Endothelial cell of umbilical vein (primary cell): Measurements from ENCODE around the gene TNNT3.

ENCODE experiments used
- TF ChIP-seq, protein P1 (sequence below): IDR thresholded peaks from 2 replicates; pipeline ENCODE4 v1.6.1; 2011; ENCODE audit not compliant: insufficient read depth, insufficient read length
- TF ChIP-seq, protein P2 (sequence below), 2 donors: IDR thresholded peaks; 1 replicate in 1 of 2; 2 replicates in 1 of 2; pipeline ENCODE4 v1.5.1; 2011; ENCODE audit warnings: low read length in 2 of 2, mild to moderate bottlenecking in 2 of 2, moderate library complexity in 2 of 2, control low read depth in 1 of 2, inconsistent platforms in 1 of 2, low read depth in 1 of 2; ENCODE audit not compliant: insufficient read depth in 1 of 2; ENCODE audit errors: extremely low read depth in 1 of 2

DNA sequence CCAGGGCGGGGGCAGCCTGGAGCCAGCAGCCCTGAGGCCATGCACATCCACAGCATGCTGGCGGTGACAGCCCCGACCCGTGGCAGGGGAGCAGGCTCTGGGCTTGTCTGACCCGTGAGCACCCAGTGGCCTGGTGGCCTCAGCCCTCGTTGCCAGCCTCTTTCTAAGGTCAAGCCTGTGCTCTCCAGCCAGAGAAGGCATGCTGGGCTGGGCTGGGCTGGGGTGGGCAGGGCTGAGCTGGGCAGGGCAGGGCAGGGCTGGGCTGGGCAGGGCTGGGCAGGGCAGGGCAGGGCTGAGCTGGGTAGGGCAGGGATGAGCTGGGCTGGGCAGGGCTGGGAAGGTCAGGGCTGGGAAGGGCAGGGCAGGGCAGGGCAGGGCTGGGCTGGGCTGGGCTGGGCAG lies 67.5 kb downstream of the TNNT3 start:
- TF ChIP-seq, protein P1, sequence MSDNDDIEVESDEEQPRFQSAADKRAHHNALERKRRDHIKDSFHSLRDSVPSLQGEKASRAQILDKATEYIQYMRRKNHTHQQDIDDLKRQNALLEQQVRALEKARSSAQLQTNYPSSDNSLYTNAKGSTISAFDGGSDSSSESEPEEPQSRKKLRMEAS: no peak
- TF ChIP-seq, protein P2, sequence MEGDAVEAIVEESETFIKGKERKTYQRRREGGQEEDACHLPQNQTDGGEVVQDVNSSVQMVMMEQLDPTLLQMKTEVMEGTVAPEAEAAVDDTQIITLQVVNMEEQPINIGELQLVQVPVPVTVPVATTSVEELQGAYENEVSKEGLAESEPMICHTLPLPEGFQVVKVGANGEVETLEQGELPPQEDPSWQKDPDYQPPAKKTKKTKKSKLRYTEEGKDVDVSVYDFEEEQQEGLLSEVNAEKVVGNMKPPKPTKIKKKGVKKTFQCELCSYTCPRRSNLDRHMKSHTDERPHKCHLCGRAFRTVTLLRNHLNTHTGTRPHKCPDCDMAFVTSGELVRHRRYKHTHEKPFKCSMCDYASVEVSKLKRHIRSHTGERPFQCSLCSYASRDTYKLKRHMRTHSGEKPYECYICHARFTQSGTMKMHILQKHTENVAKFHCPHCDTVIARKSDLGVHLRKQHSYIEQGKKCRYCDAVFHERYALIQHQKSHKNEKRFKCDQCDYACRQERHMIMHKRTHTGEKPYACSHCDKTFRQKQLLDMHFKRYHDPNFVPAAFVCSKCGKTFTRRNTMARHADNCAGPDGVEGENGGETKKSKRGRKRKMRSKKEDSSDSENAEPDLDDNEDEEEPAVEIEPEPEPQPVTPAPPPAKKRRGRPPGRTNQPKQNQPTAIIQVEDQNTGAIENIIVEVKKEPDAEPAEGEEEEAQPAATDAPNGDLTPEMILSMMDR (IDR thresholded peaks at IDR 0.05; ENCODE audit: extremely low read depth in 1 of 2, insufficient read depth in 1 of 2, low read depth in 1 of 2, low read length in 2 of 2): no peak
